Astrocyte (in vitro differentiated cells and primary cell): ENCODE measurements around the gene GRB2. TPM values are rescaled to one million over a fixed set of nuclear protein-coding genes. Genes with fewer than 3 reads are reported as not detected.

ENCODE experiments used
- DNase-seq: peaks from one replicate; pipeline ENCODE4 v3.0.0-alpha.2; 2010; ENCODE audit warnings: low read depth
- FAIRE-seq: peaks from 2 replicates; lab custom pipeline; 2011; peaks lifted over from hg19 to GRCh38; lab: Jason Lieb, UNC
- H2AFZ ChIP-seq: 2 replicates; pipeline ENCODE4 v1.6.0; 2012; ENCODE audit warnings: low read depth, low read length, inconsistent platforms
- H3K27ac ChIP-seq: 2 replicates; pipeline ENCODE4 v1.5.1; 2011; ENCODE audit warnings: low read depth, low read length, inconsistent platforms
- H3K27me3 ChIP-seq: 2 replicates; pipeline ENCODE4 v1.6.0; 2011; ENCODE audit warnings: low read length, inconsistent platforms; ENCODE audit not compliant: insufficient read depth
- H3K36me3 ChIP-seq: 2 replicates; pipeline ENCODE4 v1.5.1; 2011; ENCODE audit warnings: low read length, inconsistent platforms; ENCODE audit not compliant: insufficient read depth
- H3K4me1 ChIP-seq: 2 replicates; pipeline ENCODE4 v1.5.1; 2011; ENCODE audit warnings: low read length, inconsistent platforms; ENCODE audit not compliant: insufficient read depth
- H3K4me2 ChIP-seq: 2 replicates; pipeline ENCODE4 v1.6.0; 2012; ENCODE audit warnings: low read length, inconsistent platforms
- H3K4me3 ChIP-seq: 2 replicates; pipeline ENCODE4 v1.5.1; 2011; ENCODE audit warnings: low read depth, mild to moderate bottlenecking, low read length, inconsistent platforms; ENCODE audit not compliant: insufficient read depth
- H3K79me2 ChIP-seq: 2 replicates; pipeline ENCODE4 v1.6.0; 2012; ENCODE audit warnings: mild to moderate bottlenecking, low read length, inconsistent platforms; ENCODE audit not compliant: insufficient read depth
- H3K9ac ChIP-seq: 2 replicates; pipeline ENCODE4 v1.6.0; 2012; ENCODE audit warnings: mild to moderate bottlenecking, low read length, inconsistent platforms
- H3K9me3 ChIP-seq: 2 replicates; pipeline ENCODE4 v1.5.1; 2012; ENCODE audit warnings: low read depth, mild to moderate bottlenecking, low read length, inconsistent platforms; ENCODE audit not compliant: insufficient read depth
- H4K20me1 ChIP-seq: 2 replicates; pipeline ENCODE4 v1.6.0; 2012; ENCODE audit warnings: low read length, inconsistent platforms; ENCODE audit not compliant: insufficient read depth
- H3K27ac Mint-ChIP-seq: one replicate; pipeline ENCODE4 v1.8.0; 2021; ENCODE audit warnings: mild to moderate bottlenecking, mixed read lengths; ENCODE audit not compliant: unreplicated experiment
- H3K27me3 Mint-ChIP-seq: one replicate; pipeline ENCODE4 v1.8.0; 2021; ENCODE audit warnings: low read depth, mixed read lengths; ENCODE audit not compliant: unreplicated experiment
- H3K36me3 Mint-ChIP-seq: one replicate; pipeline ENCODE4 v1.8.0; 2021; ENCODE audit warnings: low read depth, mixed read lengths; ENCODE audit not compliant: unreplicated experiment
- H3K4me1 Mint-ChIP-seq: one replicate; pipeline ENCODE4 v1.8.0; 2021; ENCODE audit warnings: low read depth, mixed read lengths; ENCODE audit not compliant: unreplicated experiment
- H3K4me3 Mint-ChIP-seq: one replicate; pipeline ENCODE4 v1.8.0; 2021; ENCODE audit warnings: mild to moderate bottlenecking, moderate library complexity, mixed read lengths; ENCODE audit not compliant: unreplicated experiment
- H3K9me3 Mint-ChIP-seq: one replicate; pipeline ENCODE4 v1.8.0; 2021; ENCODE audit warnings: mild to moderate bottlenecking, mixed read lengths; ENCODE audit not compliant: unreplicated experiment
- CTCF ChIP-seq: IDR thresholded peaks from 2 replicates; pipeline ENCODE4 v1.5.1; 2011; ENCODE audit warnings: low read depth, mild to moderate bottlenecking, inconsistent platforms, low read length, moderate library complexity; ENCODE audit not compliant: insufficient read depth
- EZH2 ChIP-seq: IDR thresholded peaks from 2 replicates; pipeline ENCODE4 v1.6.1; 2012; ENCODE audit warnings: mild to moderate bottlenecking, low read length, inconsistent platforms; ENCODE audit not compliant: insufficient read depth
- total RNA-seq: library from RNA; stranded (reverse); gene quantifications from 2 replicates; pipeline ENCODE4 v1.2.1, GENCODE V29; 2021

GRB2 gene
- total RNA-seq, 1 donor from 2014 or later: 168 TPM

DNA sequence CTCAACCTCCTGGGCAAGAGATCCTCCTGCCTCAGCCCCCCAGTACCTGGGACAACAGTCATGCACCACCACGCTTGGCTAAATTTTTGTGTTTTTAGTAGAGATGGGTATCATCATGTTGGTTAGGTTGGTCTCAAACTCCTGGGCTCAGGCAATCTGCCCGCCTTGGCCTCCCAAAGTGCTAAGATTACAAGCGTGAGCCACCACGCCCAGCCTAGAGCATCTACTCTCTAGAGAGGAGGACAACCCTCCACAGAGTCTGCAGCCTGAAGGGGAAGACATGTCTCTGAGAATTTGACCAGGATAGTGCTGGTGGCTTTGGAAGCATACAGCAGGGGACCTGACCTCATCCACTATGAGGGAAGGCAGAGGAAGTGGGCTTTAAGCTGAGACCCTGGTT lies 4.7 kb upstream of the GRB2 start:
- FAIRE-seq (no peak), DNase-seq (no peak)
- Histone ChIP-seq H3K4me3 (no peak overlapping the region), H3K4me1 (peaks cover 7% of the 10 kb centered on the region), H3K9me3 (no peaks in the 10 kb centered on the region), H3K79me2 (peaks cover 3% of the 10 kb centered on the region), H3K27me3 (peaks cover 5% of the 10 kb centered on the region), H3K9ac (no peak overlapping the region), H3K36me3 (no peaks in the 10 kb centered on the region), H4K20me1 (peaks cover under 1% of the 10 kb centered on the region), H3K27ac (no peak overlapping the region), H3K4me2 (no peak overlapping the region), H2AFZ (no peak overlapping the region)
- no peak for TF ChIP-seq CTCF
- no peak for TF ChIP-seq EZH2
- H3K27me3 Mint-ChIP-seq: peaks cover 12% of the 10 kb centered on the region
- H3K4me3 Mint-ChIP-seq: no peak overlapping the region
- no peaks in the 10 kb centered on the region for H3K36me3 Mint-ChIP-seq
- H3K4me1 Mint-ChIP-seq: no peaks in the 10 kb centered on the region
- H3K9me3 Mint-ChIP-seq: no peaks in the 10 kb centered on the region
- no peak overlapping the region for H3K27ac Mint-ChIP-seq

GRCh38 chr17:75407655-75408352 lies 2.3 kb upstream of the GRB2 start:
- Mint-ChIP-seq H3K9me3 (no peaks in the 10 kb centered on the region), H3K36me3 (no peaks in the 10 kb centered on the region), H3K27ac (no peak overlapping the region), H3K4me3 (no peak overlapping the region), H3K4me1 (peaks cover 6% of the 10 kb centered on the region), H3K27me3 (peaks cover 4% of the 10 kb centered on the region)
- TF ChIP-seq CTCF (no peak), EZH2 (no peak)
- Histone ChIP-seq H3K4me1 (peaks cover 7% of the 10 kb centered on the region), H3K27ac (no peak overlapping the region), H3K4me2 (no peak overlapping the region), H3K9ac (no peak overlapping the region), H3K4me3 (no peak overlapping the region), H4K20me1 (peaks cover 22% of the 10 kb centered on the region), H3K79me2 (peaks cover 27% of the 10 kb centered on the region), H3K36me3 (no peaks in the 10 kb centered on the region), H2AFZ (no peak overlapping the region), H3K9me3 (no peaks in the 10 kb centered on the region), H3K27me3 (peaks cover 2% of the 10 kb centered on the region)
- FAIRE-seq (no peak), DNase-seq (no peak)

- H3K27ac ChIP-seq: no peak overlapping the region
These were observed 741 bp upstream of the GRB2 start for GRCh38 chr17:75406222-75406615.

More at GRCh38 chr17:75406222-75406615, 741 bp upstream of the GRB2 start:
- no peak for DNase-seq
- Histone ChIP-seq H3K4me1 (peaks cover 7% of the 10 kb centered on the region), H3K36me3 (no peaks in the 10 kb centered on the region), H2AFZ (peak overlapping the region; percentile 65), H3K27me3 (peaks cover 2% of the 10 kb centered on the region), H3K9me3 (no peaks in the 10 kb centered on the region), H4K20me1 (peaks cover 38% of the 10 kb centered on the region), H3K79me2 (peaks cover 43% of the 10 kb centered on the region), H3K4me2 (peak overlapping the region; percentile 93), H3K4me3 (peak overlapping the region; percentile 45), H3K9ac (peak overlapping the region; percentile 64)
- H3K9me3 Mint-ChIP-seq: no peaks in the 10 kb centered on the region
- peaks cover 6% of the 10 kb centered on the region for H3K4me1 Mint-ChIP-seq
- no peaks in the 10 kb centered on the region for H3K36me3 Mint-ChIP-seq
- H3K27ac Mint-ChIP-seq: no peak overlapping the region
- H3K27me3 Mint-ChIP-seq: peaks cover 4% of the 10 kb centered on the region
- no peak for TF ChIP-seq EZH2
- TF ChIP-seq CTCF: no peak
- H3K4me3 Mint-ChIP-seq: peak overlapping the region; percentile 18
- FAIRE-seq: no peak
